Esophagus muscularis mucosa (tissue), 4 donors: ENCODE data around the gene ABCB8.

Experiments used
- EP300 ChIP-seq: sonication (generic); formaldehyde crosslinking; IDR thresholded peaks from one replicate; pipeline ENCODE4 v1.6.1; 2017; ENCODE audit warnings: antibody characterized with exemption
- POLR2A ChIP-seq: fragments of 450-650 bp; IDR thresholded peaks from one replicate; pipeline ENCODE4 v1.6.1; 2017; ENCODE audit warnings: antibody characterized with exemption, moderate library complexity, mild to moderate bottlenecking, low read depth
- POLR2AphosphoS5 ChIP-seq, 2 donors: sonication (generic); formaldehyde crosslinking; IDR thresholded peaks; one replicate each; pipeline ENCODE4 v1.6.1; 2017; ENCODE audit warnings: antibody characterized with exemption in 2 of 2
- TF ChIP-seq, protein P1 (sequence below), 3 experiments: fragments of 200-600 bp in 2 of 3; fragments of 450-650 bp in 1 of 3; sonication (generic) in 2 of 3; IDR thresholded peaks; one replicate each; pipeline ENCODE4 v1.5.1; 2017 to 2019; ENCODE audit warnings: antibody characterized with exemption in 3 of 3, mild to moderate bottlenecking in 2 of 3, moderate library complexity in 1 of 3

DNA sequence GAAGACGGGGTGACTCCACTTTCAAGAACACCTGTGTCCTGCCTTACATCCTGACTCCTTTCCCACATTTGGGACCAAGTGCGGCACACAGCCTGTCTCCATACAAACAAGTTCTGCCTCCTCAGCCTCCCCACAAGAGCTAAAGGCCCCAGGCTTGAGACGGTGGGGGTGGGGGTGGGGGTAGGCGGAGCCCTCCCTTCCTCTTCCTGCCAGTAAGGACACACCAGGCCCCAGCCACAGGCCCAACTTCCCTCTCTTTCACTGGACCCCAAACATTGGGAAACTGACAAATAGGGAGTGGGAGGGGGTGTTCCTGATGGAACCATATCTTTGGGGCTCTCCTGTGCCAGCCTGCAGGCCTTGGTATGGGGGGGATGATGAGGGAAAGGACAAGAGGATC is 24.8 kb downstream of the ABCB8 start:
- TF ChIP-seq POLR2A (no peak), EP300 (no peak), POLR2AphosphoS5 (IDR thresholded peaks at IDR 0.05) (no peak)
- TF ChIP-seq, protein P1, sequence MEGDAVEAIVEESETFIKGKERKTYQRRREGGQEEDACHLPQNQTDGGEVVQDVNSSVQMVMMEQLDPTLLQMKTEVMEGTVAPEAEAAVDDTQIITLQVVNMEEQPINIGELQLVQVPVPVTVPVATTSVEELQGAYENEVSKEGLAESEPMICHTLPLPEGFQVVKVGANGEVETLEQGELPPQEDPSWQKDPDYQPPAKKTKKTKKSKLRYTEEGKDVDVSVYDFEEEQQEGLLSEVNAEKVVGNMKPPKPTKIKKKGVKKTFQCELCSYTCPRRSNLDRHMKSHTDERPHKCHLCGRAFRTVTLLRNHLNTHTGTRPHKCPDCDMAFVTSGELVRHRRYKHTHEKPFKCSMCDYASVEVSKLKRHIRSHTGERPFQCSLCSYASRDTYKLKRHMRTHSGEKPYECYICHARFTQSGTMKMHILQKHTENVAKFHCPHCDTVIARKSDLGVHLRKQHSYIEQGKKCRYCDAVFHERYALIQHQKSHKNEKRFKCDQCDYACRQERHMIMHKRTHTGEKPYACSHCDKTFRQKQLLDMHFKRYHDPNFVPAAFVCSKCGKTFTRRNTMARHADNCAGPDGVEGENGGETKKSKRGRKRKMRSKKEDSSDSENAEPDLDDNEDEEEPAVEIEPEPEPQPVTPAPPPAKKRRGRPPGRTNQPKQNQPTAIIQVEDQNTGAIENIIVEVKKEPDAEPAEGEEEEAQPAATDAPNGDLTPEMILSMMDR (IDR thresholded peaks at IDR 0.05): no peak
